Activated CD8-positive, alpha-beta memory T cell treated with anti-CD3 and anti-CD28 coated beads, Interleukin-2, amount 50 U/mL, for 1 hour (primary cell): ENCODE measurements around the gene INPP5A.
"Not testable (repeated sequence)": the region's sequence is repeated elsewhere in the genome, so short reads cannot be mapped to it uniquely, and the experiment has no call there.

ENCODE experiments used
- DNase-seq: peaks from one replicate; pipeline ENCODE4 v3.0.0-alpha.2; 2020; ENCODE audit errors: extremely low read depth

The INPP5A gene

DNA sequence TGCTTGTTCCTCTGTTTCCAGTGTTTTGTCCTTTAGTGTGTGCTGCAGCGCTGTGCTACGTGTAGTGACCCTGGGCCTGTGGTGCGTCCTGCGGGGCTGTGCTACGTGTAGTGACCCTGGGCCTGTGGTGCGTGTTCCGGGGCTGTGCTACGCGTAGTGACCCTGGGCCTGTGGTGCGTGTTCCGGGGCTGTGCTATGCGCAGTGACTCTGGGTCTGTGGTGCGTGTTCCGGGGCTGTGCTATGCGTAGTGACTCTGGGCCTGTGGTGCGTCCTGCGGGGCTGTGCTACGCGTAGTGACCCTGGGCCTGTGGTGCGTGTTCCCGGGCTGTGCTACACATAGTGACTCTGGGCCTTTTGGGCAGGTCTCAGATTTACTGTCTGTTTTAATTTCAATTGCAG, 60.1 kb downstream of the INPP5A start:
- no peak for DNase-seq

DNA sequence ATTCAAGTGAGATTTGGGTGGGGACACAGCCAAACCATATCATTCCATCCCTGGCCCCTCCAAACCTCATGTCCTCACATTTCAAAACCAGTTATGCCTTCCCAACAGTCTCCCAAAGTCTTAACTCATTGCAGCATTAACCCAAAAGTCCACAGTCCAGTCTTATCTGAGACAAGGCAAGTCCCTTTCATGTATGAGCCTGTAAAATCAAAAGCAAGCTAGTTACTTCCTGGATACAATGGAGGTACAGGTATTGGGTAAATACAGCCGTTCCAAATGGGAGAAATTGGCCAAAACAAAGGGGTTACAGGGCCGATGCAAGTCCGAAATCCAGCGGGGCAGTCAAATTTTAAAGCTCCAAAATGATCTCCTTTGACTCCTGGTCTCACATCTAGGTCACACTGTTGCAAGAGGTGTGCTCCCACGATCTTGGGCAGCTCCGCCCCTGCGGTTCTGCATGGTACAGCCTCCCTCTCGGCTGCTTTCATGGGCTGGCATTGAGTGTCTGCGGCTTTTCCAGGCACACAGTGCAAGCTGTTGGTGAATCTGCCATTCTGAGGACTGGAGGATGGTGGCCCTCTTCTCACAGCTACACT, 61.5 kb downstream of the INPP5A start:
- DNase-seq = not testable (repeated sequence)

- DNase-seq = no peak
Observed at GRCh38 chr10:132599732-132600131, 62.1 kb downstream of the INPP5A start.

GRCh38 chr10:132600416-132600815, 62.8 kb downstream of the INPP5A start:
- DNase-seq = no peak

- DNase-seq = no peak
Observed at GRCh38 chr10:132601567-132601966, 64.0 kb downstream of the INPP5A start.

DNA sequence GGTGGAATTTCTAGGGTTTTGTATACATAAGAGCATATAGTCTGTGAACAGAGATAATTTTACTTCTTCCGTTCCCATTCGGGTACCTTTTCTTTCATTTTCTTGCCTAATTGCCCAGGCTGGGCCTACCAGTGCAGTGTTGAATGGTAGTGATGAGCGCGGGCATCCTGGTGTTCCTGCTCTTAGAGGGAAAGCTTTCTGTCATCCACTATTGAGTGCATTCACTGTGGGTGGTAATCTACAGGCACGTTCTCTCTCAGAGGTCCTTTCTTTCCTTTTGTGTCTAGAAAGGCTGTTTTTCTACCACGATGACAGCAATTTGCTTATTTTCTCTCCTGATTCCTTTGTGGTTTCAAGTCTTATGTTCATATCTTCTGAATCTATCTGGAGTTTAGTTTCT, 65.0 kb downstream of the INPP5A start:
- no peak for DNase-seq

GRCh38 chr10:132603851-132604533, 66.4 kb downstream of the INPP5A start:
- no peak for DNase-seq

DNA sequence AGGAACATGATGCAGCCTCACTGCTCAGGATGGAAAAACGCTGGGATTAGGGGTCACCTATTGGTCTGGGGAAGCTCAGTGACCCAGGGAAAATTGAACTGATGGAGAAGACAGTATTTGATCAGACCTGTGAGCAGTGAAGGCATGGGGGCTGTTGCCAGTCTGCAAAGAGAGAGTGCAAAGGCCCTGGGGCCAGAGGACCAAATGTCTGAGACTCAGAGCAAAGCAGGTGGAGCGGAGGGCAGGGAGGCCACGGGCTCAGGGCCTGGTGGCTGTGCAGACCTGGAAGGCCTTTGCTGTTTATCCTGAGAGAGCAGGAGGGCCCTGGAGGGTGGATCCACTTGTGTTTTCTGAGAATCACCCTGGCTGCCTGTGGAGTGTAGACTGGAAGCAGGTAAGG, 67.1 kb downstream of the INPP5A start:
- no peak for DNase-seq

- DNase-seq = no peak
Observed at GRCh38 chr10:132605390-132605789, 67.8 kb downstream of the INPP5A start.

DNA sequence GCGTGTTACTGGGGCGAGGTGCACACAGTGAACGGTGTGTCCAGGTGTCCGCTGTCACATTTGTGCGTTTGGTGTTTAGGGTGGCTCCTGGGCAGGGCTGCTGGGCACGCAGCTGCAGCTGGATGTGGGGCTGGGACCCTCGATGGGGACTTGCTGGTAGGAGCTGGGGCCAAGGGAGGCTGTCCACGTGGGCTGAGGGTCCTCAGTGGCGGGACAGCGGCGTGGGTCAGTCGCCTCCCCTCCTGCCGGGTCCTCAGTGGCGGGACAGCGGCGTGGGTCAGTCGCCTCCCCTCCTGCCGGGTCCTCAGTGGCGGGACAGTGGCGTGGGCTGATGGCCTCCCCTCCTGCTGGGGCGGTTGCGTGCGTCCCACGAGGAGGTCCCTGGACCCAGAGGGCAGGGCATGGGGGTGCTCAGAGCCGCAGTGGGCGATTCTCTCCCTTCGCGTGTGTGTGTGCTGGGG, 68.5 kb downstream of the INPP5A start:
- DNase-seq = no peak

DNA sequence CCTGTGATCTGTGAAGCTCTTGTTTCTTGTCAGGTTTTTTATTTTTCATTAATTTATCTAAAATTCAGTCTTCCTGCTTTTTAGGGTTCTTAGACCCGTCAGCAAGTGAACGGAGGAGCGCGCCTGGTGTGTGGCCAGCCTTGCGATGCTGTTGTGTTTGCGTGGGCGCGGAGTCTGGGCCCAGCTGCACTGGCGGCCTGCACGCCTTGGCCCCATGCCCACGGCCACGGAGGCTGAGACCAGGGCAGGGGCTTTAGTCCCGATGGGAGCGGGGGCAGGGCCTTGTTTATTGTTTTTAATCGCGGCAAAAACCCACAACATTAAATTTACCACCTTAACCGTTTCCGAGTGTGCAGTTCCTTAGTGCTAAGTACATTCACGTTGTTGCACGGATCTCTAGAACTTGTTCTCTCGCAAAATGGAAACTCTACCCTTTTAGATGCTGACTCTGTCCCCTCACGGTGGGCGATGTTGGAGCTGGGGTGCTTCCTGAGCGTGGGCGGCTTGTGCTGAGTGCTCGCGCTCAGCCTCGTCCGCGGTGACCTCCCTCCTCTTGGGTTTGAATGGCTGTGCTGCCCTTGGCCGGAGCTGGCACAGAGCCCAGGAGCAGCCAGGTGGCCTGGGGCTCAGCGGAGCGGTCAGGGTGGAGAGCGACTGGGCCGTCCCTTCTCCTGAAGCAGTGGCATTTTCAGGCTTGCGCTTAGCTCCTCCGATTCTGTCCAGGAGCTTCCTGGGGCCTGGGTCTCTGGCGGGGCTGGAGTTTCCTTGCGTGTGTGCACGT, 69.1 kb downstream of the INPP5A start:
- no peak for DNase-seq

GRCh38 chr10:132607491-132607890, 69.9 kb downstream of the INPP5A start:
- no peak for DNase-seq

DNA sequence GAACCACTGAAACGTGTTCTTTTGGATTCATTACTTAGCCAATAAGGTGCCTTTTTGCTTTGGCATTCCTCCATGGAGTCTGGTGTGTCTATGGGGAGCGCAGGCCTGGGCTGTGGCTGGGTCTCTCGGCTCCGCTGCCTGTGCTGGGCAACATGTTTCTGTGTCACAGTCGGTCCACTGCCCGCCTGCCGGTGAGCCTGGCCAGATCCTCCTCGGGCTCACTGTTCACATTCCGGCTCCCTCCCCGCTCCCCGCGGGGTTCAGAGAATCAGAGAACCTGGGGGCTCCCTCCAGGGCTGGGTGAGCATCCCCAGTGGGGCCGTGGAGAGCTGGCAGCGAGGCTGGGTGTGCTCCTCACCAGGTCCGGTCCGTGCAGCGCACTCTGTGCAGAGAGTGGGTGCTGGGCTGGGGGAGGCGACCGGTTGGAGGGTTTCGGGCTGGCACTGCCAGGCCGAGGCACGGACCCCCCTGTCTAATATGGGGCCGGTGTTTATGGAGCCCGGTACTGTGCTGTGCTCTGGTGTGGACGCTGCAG, 70.4 kb downstream of the INPP5A start:
- no peak for DNase-seq

- no peak for DNase-seq
Observed at GRCh38 chr10:132608511-132609195, 71.1 kb downstream of the INPP5A start.

DNA sequence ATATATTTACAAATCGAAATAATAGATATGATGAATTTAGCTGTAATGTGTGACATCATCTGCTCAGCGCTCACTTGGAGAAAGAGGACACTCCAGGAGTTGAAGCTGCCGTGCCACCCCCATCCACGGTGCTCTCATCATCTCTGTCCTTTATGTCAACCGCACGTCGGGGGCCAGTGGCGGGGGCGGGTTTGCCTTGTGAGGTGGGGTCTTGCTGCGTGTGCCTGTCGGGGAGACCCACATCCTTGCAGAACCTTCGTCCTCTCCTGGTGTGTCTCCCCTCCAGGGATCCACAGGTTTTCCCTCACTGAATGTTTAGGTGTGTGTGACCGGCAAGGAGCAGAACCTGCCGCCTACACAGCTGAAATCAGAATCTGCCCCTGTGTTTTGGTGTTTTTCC, 71.6 kb downstream of the INPP5A start:
- DNase-seq = no peak

GRCh38 chr10:132610071-132610701, 72.6 kb downstream of the INPP5A start:
- DNase-seq = no peak

- no peak for DNase-seq
Observed at GRCh38 chr10:132611026-132611910, 73.7 kb downstream of the INPP5A start.

DNA sequence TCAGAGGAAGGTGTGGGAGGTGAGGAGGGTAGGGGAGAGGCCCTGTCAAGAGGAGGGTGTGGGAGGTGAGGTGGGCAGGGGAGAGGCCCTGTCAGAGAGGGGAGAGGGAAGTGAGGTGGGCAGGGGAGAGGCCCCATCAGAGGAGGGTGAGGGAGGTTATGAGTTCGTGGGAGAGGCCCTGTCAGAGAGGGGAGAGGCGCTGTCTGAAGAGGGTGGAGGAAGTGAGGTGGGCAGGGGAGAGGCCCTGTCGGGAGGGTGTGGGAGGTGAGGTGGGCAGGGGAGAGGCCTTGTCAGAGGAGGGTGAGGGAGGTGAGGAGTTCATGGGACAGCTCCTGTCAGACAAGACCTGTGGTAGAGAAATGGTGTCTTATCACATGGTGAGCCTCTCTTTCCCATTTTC, 74.4 kb downstream of the INPP5A start:
- DNase-seq = no peak

DNA sequence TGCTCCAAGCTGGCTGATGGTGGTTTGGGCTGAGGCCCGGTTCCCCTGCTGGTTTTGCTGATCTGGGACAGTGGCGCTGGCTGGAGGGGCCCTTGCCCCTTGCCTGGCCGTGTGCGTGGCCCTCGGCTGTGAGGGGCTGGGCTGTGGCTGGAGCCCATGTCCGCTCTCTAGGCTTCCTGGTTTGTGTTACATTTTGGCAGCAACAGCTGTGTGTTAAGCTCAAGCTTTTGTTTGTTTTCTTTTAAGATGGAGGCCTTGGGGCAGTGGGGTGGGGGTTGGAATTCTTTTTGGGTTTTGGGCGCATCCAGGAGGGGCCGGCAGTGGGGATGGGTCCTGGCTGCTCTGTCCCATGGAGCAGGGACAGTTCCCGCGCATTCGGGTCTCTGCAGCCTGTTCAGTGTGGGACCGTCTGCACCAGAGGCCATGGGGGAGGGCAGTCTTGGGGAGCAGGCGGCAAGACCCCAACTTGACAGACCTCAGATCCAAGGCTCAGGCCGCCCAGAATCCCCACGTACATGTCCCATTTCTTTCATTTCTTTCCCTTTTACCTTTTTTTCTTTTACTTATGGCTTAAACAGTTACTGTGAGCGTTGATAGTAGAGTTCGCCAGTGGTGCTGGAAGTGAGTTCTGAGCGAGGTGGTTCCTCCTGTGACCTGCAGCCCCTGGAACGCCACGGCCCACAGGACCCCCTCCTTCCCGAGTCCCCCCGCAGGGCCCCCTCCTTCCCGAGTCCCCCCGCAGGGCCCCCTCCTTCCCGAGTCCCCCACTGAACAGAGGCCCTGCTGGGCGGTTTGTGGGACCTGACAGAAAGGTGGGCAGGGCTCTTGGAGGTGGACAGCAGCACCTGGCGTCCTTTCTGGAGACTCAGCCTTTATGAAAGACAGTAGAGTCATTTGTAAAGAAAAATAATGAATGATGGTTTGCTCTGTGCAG, 75.3 kb downstream of the INPP5A start:
- no peak for DNase-seq
